Caco-2 (cell line): Measurements from ENCODE around the gene KRT78. TPM values are rescaled to one million over a fixed set of nuclear protein-coding genes. Genes with fewer than 3 reads are reported as not detected.

Experiments used
- BruUV-seq: library from RNA; stranded (reverse); fragments of 400-500 nt; replicated peaks from 2 replicates; lab custom pipeline; 2021; lab: Mats Ljungman, UMichigan
- CTCF ChIA-PET: fragments of 300-600 bp; sonication (Branson Sonifier 250); formaldehyde crosslinking; loops from one replicate; lab custom pipeline; 2022; ENCODE audit warnings: antibody characterized with exemption; lab: Charles Lee
- POLR2A ChIA-PET: fragments of 300-600 bp; sonication (Branson Sonifier 250); formaldehyde crosslinking; loops from one replicate; lab custom pipeline; 2022; ENCODE audit warnings: antibody characterized with exemption; lab: Charles Lee
- DNase-seq, 2 experiments: peaks; one replicate each; pipeline versions ENCODE4 v3.0.0 to v3.0.0-alpha.2; 2020 to 2022
- H3K27me3 ChIP-seq: replicated peaks from 2 replicates; pipeline ENCODE4 v1.6.0; 2011; ENCODE audit warnings: low read length; ENCODE audit not compliant: control insufficient read depth, insufficient read depth
- H3K36me3 ChIP-seq: 2 replicates; pipeline ENCODE4 v1.5.1; 2011; ENCODE audit warnings: low read length; ENCODE audit not compliant: control insufficient read depth, insufficient read depth
- H3K4me1 ChIP-seq: fragments of 250-450 bp; sonication (Bioruptor Pico); 2 replicates; pipeline ENCODE4 v1.5.1; 2020; ENCODE audit warnings: mild to moderate bottlenecking
- H3K4me3 ChIP-seq: 2 replicates; pipeline ENCODE4 v1.5.1; 2011; ENCODE audit warnings: low read depth, mild to moderate bottlenecking, control low read depth, low read length
- H3K9me3 ChIP-seq: fragments of 250-450 bp; sonication (Bioruptor Pico); 2 replicates; pipeline ENCODE4 v1.5.1; 2020; ENCODE audit warnings: mild to moderate bottlenecking, moderate library complexity
- H3K27ac Mint-ChIP-seq: one replicate; pipeline ENCODE4 v1.8.0; 2022; ENCODE audit warnings: mixed read lengths; ENCODE audit not compliant: unreplicated experiment
- H3K27me3 Mint-ChIP-seq: one replicate; pipeline ENCODE4 v1.8.0; 2022; ENCODE audit warnings: mixed read lengths; ENCODE audit not compliant: insufficient read depth, unreplicated experiment
- H3K36me3 Mint-ChIP-seq: one replicate; pipeline ENCODE4 v1.8.0; 2022; ENCODE audit warnings: mild to moderate bottlenecking, mixed read lengths; ENCODE audit not compliant: insufficient read depth, unreplicated experiment
- H3K4me1 Mint-ChIP-seq: one replicate; pipeline ENCODE4 v1.8.0; 2022; ENCODE audit warnings: low read depth, mixed read lengths; ENCODE audit not compliant: unreplicated experiment
- H3K4me3 Mint-ChIP-seq: one replicate; pipeline ENCODE4 v1.8.0; 2022; ENCODE audit warnings: mild to moderate bottlenecking, moderate library complexity, mixed read lengths; ENCODE audit not compliant: unreplicated experiment
- H3K9me3 Mint-ChIP-seq: one replicate; pipeline ENCODE4 v1.8.0; 2022; ENCODE audit warnings: mixed read lengths; ENCODE audit not compliant: unreplicated experiment
- CTCF ChIP-seq, 2 experiments: fragments of 200-600 bp in 1 of 2; IDR thresholded peaks; 1 replicate in 1 of 2; 2 replicates in 1 of 2; pipeline versions ENCODE4 v1.5.1 to v1.8.0; 2011 to 2022; ENCODE audit warnings: antibody characterized with exemption in 1 of 2, control low read depth in 1 of 2, inconsistent platforms in 1 of 2, low read depth in 1 of 2, low read length in 1 of 2, mild to moderate bottlenecking in 1 of 2, moderate library complexity in 1 of 2; ENCODE audit not compliant: insufficient read depth in 1 of 2, severe bottlenecking in 1 of 2, unreplicated experiment in 1 of 2
- intact Hi-C: fragments of 100-400 bp; cut with micrococcal nuclease; formaldehyde crosslinking; loops from one replicate; pipeline ENCODE4 v1.10.0; 2022; ENCODE audit not compliant: unreplicated experiment
- total RNA-seq: library from RNA; stranded (reverse); gene quantifications from 2 replicates; pipeline ENCODE4 v1.2.3, GENCODE V29; 2022

Gene KRT78
- total RNA-seq, 1 experiment from 2014 or later = not detected

GRCh38 chr12:52895726-52896189 lies 47.0 kb upstream of the KRT78 start:
- ChIA-PET POLR2A (interaction anchor here (0.5 to 3.5 kb wide), 10 partner anchors 9 to 110 kb away, joined by 3 to 23 read pairs (median 4); partner anchors contain the start of genes EIF4B and KRT8), CTCF (interaction anchor here (1.1 to 4.1 kb wide), 4 partner anchors 9 to 85 kb away, joined by 6 to 19 read pairs (median 12); partner anchors contain the start of gene KRT8)
- Histone ChIP-seq H3K4me3 (no peak overlapping the region), H3K36me3 (peaks cover 18% of the 10 kb centered on the region), H3K4me1 (peaks cover 57% of the 10 kb centered on the region), H3K27me3 (no peaks in the 10 kb centered on the region), H3K9me3 (no peaks in the 10 kb centered on the region)
- peak overlapping the region; percentile 83 for H3K27ac Mint-ChIP-seq
- intact Hi-C loops = no loop called here
- peaks cover 40% of the 10 kb centered on the region for H3K4me1 Mint-ChIP-seq
- no TSS peak for BruUV-seq
- TF ChIP-seq CTCF (IDR thresholded peaks at IDR 0.05; ENCODE audit: insufficient read depth in 1 of 2, low read depth in 1 of 2, low read length in 1 of 2, severe bottlenecking in 1 of 2, unreplicated experiment in 1 of 2) = no peak
- H3K9me3 Mint-ChIP-seq = no peaks in the 10 kb centered on the region
- peak; percentile 81 to 88 for DNase-seq
- H3K4me3 Mint-ChIP-seq = peak overlapping the region; percentile 45
- H3K36me3 Mint-ChIP-seq = peaks cover 100% of the 10 kb centered on the region
- no peaks in the 10 kb centered on the region for H3K27me3 Mint-ChIP-seq

- Mint-ChIP-seq H3K4me1 (peaks cover 47% of the 10 kb centered on the region), H3K36me3 (peaks cover 100% of the 10 kb centered on the region), H3K27ac (peak overlapping the region; percentile 83), H3K27me3 (peaks cover 2% of the 10 kb centered on the region), H3K9me3 (no peaks in the 10 kb centered on the region), H3K4me3 (peak overlapping the region; percentile 28)
- Histone ChIP-seq H3K27me3 (no peaks in the 10 kb centered on the region), H3K36me3 (peaks cover 5% of the 10 kb centered on the region), H3K4me1 (peaks cover 46% of the 10 kb centered on the region), H3K4me3 (no peak overlapping the region), H3K9me3 (no peaks in the 10 kb centered on the region)
- no TSS peak for BruUV-seq
- no peak for TF ChIP-seq CTCF (IDR thresholded peaks at IDR 0.05; ENCODE audit: insufficient read depth in 1 of 2, low read depth in 1 of 2, low read length in 1 of 2, severe bottlenecking in 1 of 2, unreplicated experiment in 1 of 2)
- no peak for DNase-seq
- ChIA-PET POLR2A (interaction anchor here (0.6 to 0.8 kb wide), 3 partner anchors 8 to 113 kb away, joined by 3 to 5 read pairs (median 3); partner anchors contain the start of gene EIF4B), CTCF (no interaction called here)
- intact Hi-C loops = no loop called here
Measured at GRCh38 chr12:52892974-52893373, 44.2 kb upstream of the KRT78 start.

DNA sequence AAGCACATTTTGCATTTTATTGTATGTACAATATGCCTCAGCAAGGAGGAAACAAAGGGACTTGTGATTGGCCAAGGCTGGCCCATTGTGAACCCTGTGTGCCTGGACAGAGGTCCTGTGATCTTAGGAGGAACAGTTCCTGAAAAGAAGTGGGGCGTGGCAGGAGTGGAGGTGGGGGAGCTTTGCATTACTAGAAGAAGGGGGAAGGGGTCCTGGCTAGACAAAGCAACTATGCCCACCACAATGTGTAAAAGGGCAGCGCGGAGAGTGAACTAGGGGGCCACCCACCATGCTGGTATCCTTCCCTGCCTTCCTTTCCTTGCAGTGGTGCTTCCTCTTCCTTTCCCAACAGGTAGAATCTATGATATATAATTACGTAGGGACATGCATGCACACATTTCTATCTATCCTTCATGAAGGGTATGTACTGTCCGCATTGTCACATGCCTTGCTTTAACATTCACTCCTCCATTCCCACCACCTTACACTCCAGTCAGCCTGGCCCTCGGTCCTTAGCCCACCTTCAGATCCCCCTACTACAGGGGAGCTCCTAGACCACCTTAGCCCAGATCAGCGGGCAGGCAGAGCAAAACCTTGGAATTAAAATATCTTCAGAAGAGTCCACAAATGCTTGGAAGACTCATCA lies 43.5 kb upstream of the KRT78 start:
- no TSS peak for BruUV-seq
- Histone ChIP-seq H3K4me1 (peaks cover 42% of the 10 kb centered on the region), H3K27me3 (no peaks in the 10 kb centered on the region), H3K9me3 (no peaks in the 10 kb centered on the region), H3K36me3 (peaks cover 5% of the 10 kb centered on the region), H3K4me3 (no peak overlapping the region)
- Mint-ChIP-seq H3K9me3 (no peaks in the 10 kb centered on the region), H3K27me3 (peaks cover 2% of the 10 kb centered on the region), H3K4me3 (peak overlapping the region; percentile 28), H3K27ac (peak overlapping the region; percentile 83), H3K4me1 (peaks cover 47% of the 10 kb centered on the region), H3K36me3 (peaks cover 96% of the 10 kb centered on the region)
- intact Hi-C loops = no loop called here
- TF ChIP-seq CTCF (IDR thresholded peaks at IDR 0.05; ENCODE audit: insufficient read depth in 1 of 2, low read depth in 1 of 2, low read length in 1 of 2, severe bottlenecking in 1 of 2, unreplicated experiment in 1 of 2) = no peak
- no peak for DNase-seq
- POLR2A ChIA-PET = interaction anchor here (0.6 kb wide), 1 partner anchor 114 kb away, joined by 3 read pairs; the partner anchor contains the start of gene EIF4B
- CTCF ChIA-PET = no interaction called here
